Peyer's patch (tissue), 4 donors: Measurements from ENCODE around the gene ID4.

ENCODE experiments used
- CTCF ChIP-seq, 6 experiments: fragments of 450-650 bp in 4 of 6; fragments of 200-600 bp in 2 of 6; sonication (generic) in 1 of 6; IDR thresholded peaks; one replicate each; pipeline ENCODE4 v1.5.1; 2017 to 2019; ENCODE audit warnings: antibody characterized with exemption in 6 of 6, mild to moderate bottlenecking in 3 of 6, moderate library complexity in 1 of 6
- POLR2A ChIP-seq, 2 donors: fragments of 450-650 bp; IDR thresholded peaks; one replicate each; pipeline ENCODE4 v1.5.1; 2017; ENCODE audit warnings: antibody characterized with exemption in 2 of 2, mild to moderate bottlenecking in 2 of 2, moderate library complexity in 2 of 2

- TF ChIP-seq CTCF (IDR thresholded peaks at IDR 0.05) (peak in 1 of 6 experiments; percentile 13), POLR2A (IDR thresholded peaks at IDR 0.05) (peak; percentile 80 to 85)
Measured at GRCh38 chr6:19804205-19805128, 32.7 kb upstream of the ID4 start.
